Measurements from ENCODE around the gene CNTNAP5.
"Not testable (repeated sequence)": the region's sequence is repeated elsewhere in the genome, so short reads cannot be mapped to it uniquely, and the experiment has no call there.

CNTNAP5 gene

DNA sequence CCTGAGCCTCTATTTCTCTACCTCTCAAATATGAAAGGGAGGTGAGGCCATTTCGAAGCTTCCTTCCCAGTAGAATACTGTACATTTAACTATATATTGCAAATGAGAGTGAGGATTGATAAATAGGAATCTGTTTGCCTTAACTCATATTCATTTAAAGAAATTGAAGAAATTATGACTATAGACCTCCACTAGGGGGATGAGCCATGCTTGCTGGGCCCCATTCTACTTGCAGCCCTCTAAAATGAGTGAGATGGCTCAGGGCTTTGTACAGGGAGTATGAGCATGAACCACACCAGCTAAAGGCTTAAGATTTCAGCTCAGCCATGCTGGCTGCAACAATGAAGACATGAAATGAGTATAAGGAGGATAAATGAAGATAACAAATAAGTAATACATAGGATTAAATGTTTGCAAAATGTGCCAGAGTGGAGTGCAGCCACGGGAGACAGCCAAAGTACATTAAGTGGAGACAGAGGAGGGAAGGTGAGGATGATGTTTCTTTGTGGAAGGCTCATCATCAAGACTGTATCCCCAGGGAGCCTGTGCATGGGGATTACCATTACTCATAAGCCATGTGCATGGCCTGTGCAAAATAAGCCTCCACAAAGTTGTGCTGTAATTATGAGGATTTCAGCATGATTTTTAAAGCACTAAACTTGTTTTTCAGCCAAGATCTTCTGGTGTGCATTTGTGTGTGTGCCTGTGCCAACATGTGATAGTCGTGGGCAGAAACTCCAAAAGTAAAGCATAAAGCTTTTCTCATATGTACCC, 300.8 kb downstream of the CNTNAP5 start:
- DNase-seq (ENCODE audit: low read depth): no peak

DNA sequence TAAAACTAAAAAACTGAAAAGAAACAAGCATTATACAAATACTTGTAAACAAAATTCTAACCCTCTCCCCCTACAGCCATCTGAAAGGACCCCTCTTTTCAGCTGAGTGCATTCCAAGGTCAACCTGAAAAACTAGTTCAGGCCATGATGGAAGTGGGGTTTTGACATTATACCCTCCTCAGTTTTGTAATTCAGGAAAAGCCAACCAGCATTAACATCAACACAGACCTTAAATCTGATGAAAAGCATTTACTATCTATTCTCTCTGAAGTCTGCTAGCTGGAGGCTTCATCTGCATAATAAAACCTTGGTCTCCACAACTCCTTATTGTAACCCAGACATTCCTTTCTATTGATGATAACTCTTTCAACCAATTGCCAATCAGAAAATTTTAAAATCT, 302.2 kb downstream of the CNTNAP5 start:
- DNase-seq (ENCODE audit: low read depth): no peak

DNA sequence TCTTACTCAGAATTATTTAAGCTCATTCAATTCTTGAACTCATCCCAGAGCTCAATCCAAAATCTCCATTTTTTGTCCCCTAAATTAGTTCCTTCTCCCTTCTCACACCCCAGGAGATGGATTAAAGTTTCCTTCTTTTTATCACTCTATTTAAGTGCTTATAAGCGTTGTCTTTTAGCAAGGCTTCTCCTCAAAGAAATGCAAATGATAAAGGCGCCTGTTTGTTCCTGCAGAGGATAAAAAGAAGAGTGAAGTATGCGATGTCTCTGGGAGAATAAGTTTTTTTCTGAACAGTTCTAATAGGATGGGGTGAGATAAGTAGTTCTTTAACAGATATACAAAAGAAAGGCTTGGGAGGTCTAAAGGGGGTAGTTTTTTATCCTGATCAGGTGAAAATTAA, 303.3 kb downstream of the CNTNAP5 start:
- DNase-seq (ENCODE audit: low read depth): no peak

- no peak for DNase-seq (ENCODE audit: low read depth)
These were observed 308.7 kb downstream of the CNTNAP5 start for GRCh38 chr2:124333784-124334183.

DNA sequence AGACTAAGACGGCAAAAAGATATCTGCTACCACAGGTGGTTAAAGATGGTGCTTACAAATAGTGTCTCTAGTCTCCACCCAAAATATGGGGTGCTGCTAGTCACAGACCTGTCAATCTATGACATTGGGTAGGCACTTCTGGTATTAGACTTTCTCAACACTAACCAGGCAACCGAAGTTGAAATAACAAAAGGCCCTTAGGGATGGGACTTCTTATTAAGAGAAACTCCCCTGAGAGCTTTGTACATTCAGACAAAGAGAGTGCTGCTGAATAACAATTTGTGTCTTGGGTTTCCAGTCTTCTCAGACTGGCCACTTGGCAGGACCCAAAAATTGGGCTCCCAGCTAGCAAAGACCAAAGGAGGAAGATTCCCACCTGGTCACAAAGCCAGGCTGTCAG, 310.0 kb downstream of the CNTNAP5 start:
- DNase-seq (ENCODE audit: low read depth): no peak

GRCh38 chr2:124339709-124340108, 314.6 kb downstream of the CNTNAP5 start:
- no peak for DNase-seq (ENCODE audit: low read depth)

DNA sequence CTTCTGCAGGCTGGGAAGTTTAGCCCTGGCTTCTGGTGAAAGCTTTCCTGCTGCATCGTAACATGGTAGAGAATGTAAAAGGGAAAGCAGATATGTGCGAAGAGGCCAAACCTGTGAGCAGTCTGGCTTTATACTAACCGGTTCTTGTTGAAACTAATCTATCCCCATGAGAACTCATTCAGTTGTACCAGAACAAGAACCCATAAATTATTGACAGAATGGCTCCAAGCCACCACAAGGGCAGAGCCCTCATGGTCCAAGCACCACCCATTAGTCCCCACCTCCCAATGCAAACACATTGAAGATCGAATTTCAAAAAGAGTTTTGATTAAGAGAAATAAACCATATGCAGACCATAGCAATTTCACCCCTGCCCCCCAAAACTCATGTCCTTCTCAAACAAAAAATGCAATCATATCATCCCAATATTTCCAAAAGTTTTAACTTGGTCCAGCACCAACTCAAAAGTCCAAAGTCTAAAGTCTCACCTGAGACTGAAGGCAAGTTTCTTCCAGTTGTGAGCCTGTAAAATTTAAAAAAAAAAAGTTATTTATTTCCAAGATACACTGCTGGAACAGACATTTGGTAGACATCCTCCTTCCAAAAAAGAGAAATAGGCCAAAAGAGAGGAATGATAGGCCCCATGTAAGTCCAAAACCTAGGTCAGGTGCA, 318.9 kb downstream of the CNTNAP5 start:
- DNase-seq (ENCODE audit: low read depth): no peak

DNA sequence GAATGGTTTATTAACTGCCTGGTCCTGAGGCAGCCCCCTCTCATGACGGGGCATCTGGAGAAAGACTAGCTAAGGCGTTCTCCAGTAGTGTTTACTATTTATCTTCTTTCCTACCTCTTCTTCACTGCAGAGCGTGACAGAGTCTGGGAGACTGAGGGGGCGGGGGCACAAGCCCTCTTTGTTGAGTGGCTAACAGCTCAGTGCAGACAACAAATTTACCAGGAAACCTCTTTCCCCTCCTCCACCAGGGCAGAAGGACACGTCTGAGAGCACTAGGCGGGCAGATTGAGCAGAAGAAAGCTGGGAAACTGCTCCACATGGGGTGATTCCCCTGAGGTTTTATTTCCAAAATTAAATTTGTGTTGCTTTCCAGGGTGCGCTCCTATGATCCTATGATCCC, 322.1 kb downstream of the CNTNAP5 start:
- DNase-seq (ENCODE audit: low read depth): no peak

DNA sequence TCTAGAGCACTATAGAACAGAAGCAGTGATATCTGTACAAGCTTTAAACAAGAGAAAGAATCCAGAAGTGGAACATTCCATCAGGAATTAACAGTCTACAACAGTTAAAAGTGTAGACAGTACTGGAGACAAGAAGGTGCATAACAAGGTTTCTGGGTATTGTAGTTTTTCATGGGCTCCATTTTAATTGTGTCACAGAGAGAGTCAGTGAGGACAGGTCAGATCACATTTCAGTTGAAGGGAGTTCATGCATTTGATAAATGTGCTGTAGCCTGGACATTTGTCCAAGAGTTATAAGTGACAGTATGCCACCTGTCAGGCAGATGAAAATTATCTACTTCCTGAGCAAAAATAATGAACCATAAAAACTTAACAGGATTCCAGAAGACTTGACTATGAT, 328.6 kb downstream of the CNTNAP5 start:
- no peak for DNase-seq (ENCODE audit: low read depth)

DNA sequence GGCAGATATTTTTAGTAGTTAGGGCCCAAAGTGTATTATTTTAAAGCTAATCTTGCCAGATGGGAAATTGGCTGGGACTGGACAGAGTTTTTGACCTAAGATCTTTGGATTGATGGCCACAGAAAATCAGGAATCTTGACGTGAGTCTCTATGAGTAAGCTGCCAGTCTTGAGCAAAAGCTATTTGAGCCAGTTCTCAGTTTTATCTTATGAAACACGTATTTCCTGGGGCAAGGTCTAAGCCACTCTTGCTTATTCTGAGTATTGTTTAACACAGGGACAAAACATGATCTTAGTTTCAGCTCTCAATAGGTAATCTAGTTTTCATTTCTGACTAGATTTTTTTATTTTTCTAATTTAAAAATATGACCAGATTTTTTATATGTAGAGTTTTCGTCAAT, 329.4 kb downstream of the CNTNAP5 start:
- DNase-seq (ENCODE audit: low read depth): no peak

GRCh38 chr2:124361966-124362365, 336.9 kb downstream of the CNTNAP5 start:
- DNase-seq (ENCODE audit: low read depth): not testable (repeated sequence)

DNA sequence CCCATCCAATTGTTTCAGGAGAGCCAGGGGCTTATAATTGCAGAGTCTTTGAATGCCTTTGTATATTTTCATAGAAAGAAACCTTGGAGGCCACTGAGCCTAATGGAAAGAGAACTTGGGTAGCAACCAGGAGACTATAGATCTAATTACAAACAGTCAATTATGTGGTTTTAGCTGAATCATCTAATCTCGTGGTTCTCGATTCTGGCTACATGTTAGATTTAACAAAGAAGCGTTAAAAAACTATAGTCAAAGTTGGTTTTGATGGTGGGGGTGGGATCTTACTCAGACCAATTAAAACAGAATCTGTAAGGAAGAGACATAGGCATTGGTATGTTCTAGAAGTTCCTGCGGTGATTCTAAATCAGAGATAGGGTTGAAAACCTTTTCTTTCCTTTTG, 344.1 kb downstream of the CNTNAP5 start:
- DNase-seq (ENCODE audit: low read depth): no peak

- no peak for DNase-seq (ENCODE audit: low read depth)
These were observed 355.2 kb downstream of the CNTNAP5 start for GRCh38 chr2:124380221-124380749.

GRCh38 chr2:124382067-124382618, 357.1 kb downstream of the CNTNAP5 start:
- DNase-seq (ENCODE audit: low read depth): no peak

DNA sequence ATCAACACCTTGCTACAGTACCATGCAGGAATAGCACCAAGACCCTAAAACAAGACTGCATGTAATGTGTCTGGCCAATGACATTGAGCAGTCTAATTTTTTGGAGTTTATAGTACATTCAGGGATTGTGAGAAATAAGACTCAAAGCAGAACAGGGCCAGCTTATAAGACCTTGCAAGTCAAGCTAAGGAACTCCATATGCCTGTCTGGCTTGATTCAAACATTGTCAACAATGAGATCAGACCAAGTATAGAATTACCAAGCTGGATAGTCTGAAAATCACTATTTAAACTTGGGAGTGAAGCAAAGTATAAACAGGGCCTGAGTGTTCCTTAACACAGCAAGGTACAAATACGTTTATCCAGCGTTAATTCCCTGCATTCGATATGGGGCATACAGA, 370.9 kb downstream of the CNTNAP5 start:
- DNase-seq (ENCODE audit: low read depth): no peak

DNA sequence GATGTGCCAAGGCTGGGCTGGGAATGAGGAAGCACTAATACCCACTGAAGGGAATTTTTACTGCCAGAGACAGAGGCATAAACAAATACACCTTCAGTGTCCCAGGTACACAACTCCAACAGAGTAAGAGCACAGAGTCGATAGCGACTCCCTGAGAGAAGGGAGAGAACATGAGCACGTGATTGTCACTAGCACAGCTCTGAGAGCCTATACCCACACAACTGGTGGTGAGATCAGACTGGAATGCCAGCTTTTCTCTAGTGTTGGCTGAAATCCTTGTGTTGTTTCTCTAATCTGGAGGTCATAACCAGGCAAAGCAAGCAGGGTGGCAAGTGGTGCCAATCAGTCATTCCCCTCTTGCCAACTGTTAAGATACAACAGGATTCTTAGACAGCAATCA, 377.2 kb downstream of the CNTNAP5 start:
- no peak for DNase-seq (ENCODE audit: low read depth)

DNA sequence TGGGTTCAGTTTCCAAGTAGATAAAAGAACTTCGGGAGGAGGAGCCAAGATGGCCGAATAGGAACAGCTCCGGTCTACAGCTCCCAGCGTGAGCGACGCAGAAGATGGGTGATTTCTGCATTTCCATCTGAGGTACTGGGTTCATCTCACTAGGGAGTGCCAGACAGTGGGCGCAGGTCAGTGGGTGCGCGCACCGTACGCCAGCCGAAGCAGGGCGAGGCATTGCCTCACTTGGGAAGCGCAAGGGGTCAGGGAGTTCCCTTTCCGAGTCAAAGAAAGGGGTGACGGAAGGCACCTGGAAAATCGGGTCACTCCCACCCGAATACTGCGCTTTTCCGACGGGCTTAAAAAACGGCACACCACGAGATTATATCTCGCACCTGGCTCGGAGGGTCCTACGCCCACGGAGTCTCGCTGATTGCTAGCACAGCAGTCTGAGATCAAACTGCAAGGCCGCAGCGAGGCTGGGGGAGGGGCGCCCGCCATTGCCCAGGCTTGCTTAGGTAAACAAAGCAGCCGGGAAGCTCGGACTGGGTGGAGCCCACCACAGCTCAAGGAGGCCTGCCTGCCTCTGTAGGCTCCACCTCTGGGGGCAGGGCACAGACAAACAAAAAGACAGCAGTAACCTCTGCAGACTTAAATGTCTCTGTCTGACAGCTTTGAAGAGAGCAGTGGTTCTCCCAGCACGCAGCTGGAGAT, 382.9 kb downstream of the CNTNAP5 start:
- DNase-seq (ENCODE audit: low read depth): not testable (repeated sequence)

GRCh38 chr2:124424074-124424473, 399.0 kb downstream of the CNTNAP5 start:
- no peak for DNase-seq (ENCODE audit: low read depth)

DNA sequence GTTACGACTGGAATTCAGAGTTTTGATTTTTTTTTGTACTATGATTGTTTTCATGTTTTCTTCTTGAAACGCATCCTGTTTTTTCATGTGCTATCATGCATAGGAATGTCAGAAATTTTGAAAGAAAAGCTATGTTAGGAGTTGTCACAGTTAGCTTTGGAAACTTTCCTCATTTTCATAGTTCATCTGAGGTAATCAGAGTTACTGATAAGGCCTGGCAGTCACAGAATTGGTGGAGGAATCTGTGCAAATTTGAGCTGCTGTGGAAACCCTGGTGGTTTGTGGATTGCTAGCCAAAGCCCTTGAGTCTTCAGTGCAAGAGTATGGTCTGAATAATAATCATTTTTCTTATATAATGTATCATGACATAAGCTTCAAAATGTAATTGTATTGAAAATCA, 401.0 kb downstream of the CNTNAP5 start:
- no peak for DNase-seq (ENCODE audit: low read depth)

DNA sequence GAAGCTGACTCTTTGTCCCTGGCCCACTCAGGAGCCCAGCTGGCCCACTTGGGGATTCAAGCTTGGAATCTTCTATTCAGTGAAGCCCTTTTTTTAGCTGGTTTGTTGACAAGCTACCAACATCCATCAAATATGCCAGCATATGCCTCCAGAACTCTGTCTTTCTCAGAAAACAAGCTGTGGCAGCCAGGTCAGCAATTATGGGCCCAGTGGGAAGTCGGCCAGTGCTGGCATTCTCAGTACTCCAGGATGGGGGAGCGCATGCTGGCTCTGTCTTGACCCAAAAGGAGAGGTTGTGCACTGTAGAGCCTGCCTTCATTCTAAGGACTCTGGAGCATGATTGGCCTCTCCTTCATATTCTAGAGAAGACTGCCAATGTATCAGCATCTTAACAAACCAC, 401.5 kb downstream of the CNTNAP5 start:
- DNase-seq (ENCODE audit: low read depth): no peak

DNA sequence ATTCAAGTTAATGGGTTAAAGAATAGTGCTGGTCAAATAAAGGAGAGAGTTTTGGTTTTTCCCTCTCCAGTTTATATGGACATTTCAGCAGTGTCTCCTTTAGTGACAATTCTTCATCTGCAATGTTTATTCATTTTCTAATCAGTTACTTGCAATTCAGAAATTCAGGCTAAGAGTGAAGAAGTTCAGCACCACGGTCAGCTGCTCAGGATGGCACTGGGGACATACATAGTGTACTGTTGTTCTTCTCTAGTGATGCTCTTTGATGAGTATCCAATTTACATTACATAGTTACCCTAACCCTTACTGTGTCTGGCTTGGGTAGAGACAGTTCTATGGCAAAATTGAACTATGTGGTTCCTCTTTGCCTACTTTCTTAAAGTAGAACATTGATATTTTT, 412.7 kb downstream of the CNTNAP5 start:
- DNase-seq (ENCODE audit: low read depth): no peak

GRCh38 chr2:124450481-124450880, 425.4 kb downstream of the CNTNAP5 start:
- no peak for DNase-seq (ENCODE audit: low read depth)

GRCh38 chr2:124476291-124476690, 451.2 kb downstream of the CNTNAP5 start:
- DNase-seq (ENCODE audit: low read depth): no peak

Data from T-helper 22 cell (primary cell).